Thyroid gland (tissue), 4 donors: ENCODE results near the gene TM7SF3. TPM values are rescaled to one million over a fixed set of nuclear protein-coding genes. Genes with fewer than 3 reads are reported as not detected.
"Not testable (repeated sequence)": the region's sequence is repeated elsewhere in the genome, so short reads cannot be mapped to it uniquely, and the experiment has no call there.

Experiments used
- DNase-seq, 2 donors: peaks; one replicate each; pipeline ENCODE4 v3.0.0-alpha.2; 2019
- H3K27ac ChIP-seq, 3 donors: fragments of 200-600 bp; sonication (generic); 1 replicate in 2 of 3; 2 replicates in 1 of 3; pipeline ENCODE4 v1.5.1; 2016 to 2019; ENCODE audit warnings: mild to moderate bottlenecking in 1 of 3, moderate library complexity in 1 of 3
- H3K27me3 ChIP-seq: fragments of 200-600 bp; sonication (generic); one replicate; pipeline ENCODE4 v1.5.1; 2019
- H3K36me3 ChIP-seq, 2 donors: fragments of 200-600 bp; sonication (generic); one replicate each; pipeline ENCODE4 v1.5.1; 2016 to 2019
- H3K4me1 ChIP-seq, 2 donors: fragments of 200-600 bp; sonication (generic); one replicate each; pipeline ENCODE4 v1.5.1; 2017 to 2019
- H3K4me3 ChIP-seq, 3 donors: fragments of 200-600 bp; sonication (generic); replicated peaks in 1 of 3; 1 replicate in 2 of 3; 2 replicates in 1 of 3; pipeline ENCODE4 v1.5.1; 2016; ENCODE audit warnings: mild to moderate bottlenecking in 1 of 3
- H3K9me3 ChIP-seq: fragments of 200-600 bp; sonication (generic); one replicate; pipeline ENCODE4 v1.5.1; 2017
- CTCF ChIP-seq, 6 experiments: fragments of 200-600 bp in 3 of 6; fragments of 450-650 bp in 3 of 6; sonication (generic) in 3 of 6; IDR thresholded peaks; one replicate each; pipeline ENCODE4 v1.5.1; 2016 to 2019; ENCODE audit warnings: antibody characterized with exemption in 6 of 6, mild to moderate bottlenecking in 2 of 6, inconsistent platforms in 1 of 6, moderate library complexity in 1 of 6
- POLR2A ChIP-seq, 2 donors: fragments of 450-650 bp; IDR thresholded peaks; one replicate each; pipeline ENCODE4 v1.6.1; 2017; ENCODE audit warnings: antibody characterized with exemption in 2 of 2, mild to moderate bottlenecking in 2 of 2, moderate library complexity in 1 of 2
- whole genome bisulfite sequencing, 2 donors: methylation state at CpG; one replicate each; pipeline ENCODE4 v1.1.5; 2017; 5-methylcytosine and 5-hydroxymethylcytosine counted together
- intact Hi-C: fragments of 100-400 bp; cut with DNase I; formaldehyde crosslinking; loops from one replicate; pipeline ENCODE4 v1.15.1; 2023
- total RNA-seq, 4 donors: library from RNA; depleted of rRNA; stranded (reverse); fragments of >200 nt; gene quantifications; one replicate each; pipeline ENCODE4 v1.2.3, GENCODE V29; 2016

The TM7SF3 gene
- total RNA-seq, 4 donors from 2014 or later: 69.7 to 213 (median 76.8) TPM

- H3K36me3 ChIP-seq: no peaks in the 10 kb centered on the region
- no peaks in the 10 kb centered on the region for H3K9me3 ChIP-seq
- DNase-seq: no peak
- H3K4me3 ChIP-seq: no peak overlapping the region
- H3K4me1 ChIP-seq: no peaks in the 10 kb centered on the region
- intact Hi-C loops: no loop called here
- no peak overlapping the region for H3K27ac ChIP-seq
- no peaks in the 10 kb centered on the region for H3K27me3 ChIP-seq
- TF ChIP-seq CTCF (IDR thresholded peaks at IDR 0.05) (no peak), POLR2A (IDR thresholded peaks at IDR 0.05) (no peak)
- WGBS, 2 donors: 81 to 84% methylated on average over 7 of the region's 7 CpGs
Measured at GRCh38 chr12:27055966-27056365, 41.8 kb upstream of the TM7SF3 start.

GRCh38 chr12:27052742-27053141 lies 38.6 kb upstream of the TM7SF3 start:
- H3K27me3 ChIP-seq: no peaks in the 10 kb centered on the region
- H3K4me1 ChIP-seq: no peaks in the 10 kb centered on the region
- whole genome bisulfite sequencing, 2 donors: 96 to 98% methylated on average over 3 of the region's 3 CpGs
- H3K4me3 ChIP-seq: no peak overlapping the region
- DNase-seq: no peak
- no peaks in the 10 kb centered on the region for H3K36me3 ChIP-seq
- no peak overlapping the region for H3K27ac ChIP-seq
- TF ChIP-seq CTCF (IDR thresholded peaks at IDR 0.05): no peak
- no peak for TF ChIP-seq POLR2A (IDR thresholded peaks at IDR 0.05)
- intact Hi-C loops: no loop called here
- no peaks in the 10 kb centered on the region for H3K9me3 ChIP-seq

- Histone ChIP-seq H3K36me3 (no peaks in the 10 kb centered on the region), H3K27me3 (no peaks in the 10 kb centered on the region), H3K27ac (no peak overlapping the region), H3K9me3 (no peaks in the 10 kb centered on the region), H3K4me3 (no peak overlapping the region), H3K4me1 (no peaks in the 10 kb centered on the region)
- intact Hi-C loops: no loop called here
- 74 to 88% methylated on average over 1 of the region's 1 CpG for WGBS, 2 donors
- TF ChIP-seq POLR2A (IDR thresholded peaks at IDR 0.05) (no peak), CTCF (IDR thresholded peaks at IDR 0.05) (no peak)
- no peak for DNase-seq
Measured at GRCh38 chr12:27052176-27052575, 38.0 kb upstream of the TM7SF3 start.

GRCh38 chr12:27048822-27049752 lies 34.9 kb upstream of the TM7SF3 start:
- Histone ChIP-seq H3K4me3 (no peak overlapping the region), H3K27ac (no peak overlapping the region), H3K27me3 (no peaks in the 10 kb centered on the region), H3K4me1 (no peaks in the 10 kb centered on the region), H3K36me3 (no peaks in the 10 kb centered on the region), H3K9me3 (no peaks in the 10 kb centered on the region)
- no peak for TF ChIP-seq CTCF (IDR thresholded peaks at IDR 0.05)
- no peak for TF ChIP-seq POLR2A (IDR thresholded peaks at IDR 0.05)
- intact Hi-C loops: no loop called here
- WGBS, 2 donors: 81 to 89% methylated on average over 4 of the region's 4 CpGs
- DNase-seq: no peak

GRCh38 chr12:27042018-27042417 lies 27.8 kb upstream of the TM7SF3 start:
- H3K27me3 ChIP-seq, H3K4me3 ChIP-seq, H3K9me3 ChIP-seq, intact Hi-C loops, DNase-seq, H3K4me1 ChIP-seq, H3K27ac ChIP-seq, H3K36me3 ChIP-seq: not testable (repeated sequence)
- 93 to 95% methylated on average over 1 of the region's 1 CpG for WGBS, 2 donors

- H3K9me3 ChIP-seq, H3K4me3 ChIP-seq, H3K36me3 ChIP-seq, DNase-seq, H3K27ac ChIP-seq, H3K27me3 ChIP-seq, H3K4me1 ChIP-seq, intact Hi-C loops: not testable (repeated sequence)
- WGBS, 2 donors: 94 to 100% methylated on average over 2 of the region's 4 CpGs
Measured at GRCh38 chr12:27040637-27041036, 26.5 kb upstream of the TM7SF3 start.
